GM15510 (cell line): Measurements from ENCODE around the gene TMPRSS11A.

Experiments
- POLR2A ChIP-seq: IDR thresholded peaks from 3 replicates; pipeline ENCODE4 v1.6.1; 2011; ENCODE audit warnings: borderline replicate concordance; ENCODE audit not compliant: insufficient read length; ENCODE audit errors: extremely low read depth

Gene TMPRSS11A

DNA sequence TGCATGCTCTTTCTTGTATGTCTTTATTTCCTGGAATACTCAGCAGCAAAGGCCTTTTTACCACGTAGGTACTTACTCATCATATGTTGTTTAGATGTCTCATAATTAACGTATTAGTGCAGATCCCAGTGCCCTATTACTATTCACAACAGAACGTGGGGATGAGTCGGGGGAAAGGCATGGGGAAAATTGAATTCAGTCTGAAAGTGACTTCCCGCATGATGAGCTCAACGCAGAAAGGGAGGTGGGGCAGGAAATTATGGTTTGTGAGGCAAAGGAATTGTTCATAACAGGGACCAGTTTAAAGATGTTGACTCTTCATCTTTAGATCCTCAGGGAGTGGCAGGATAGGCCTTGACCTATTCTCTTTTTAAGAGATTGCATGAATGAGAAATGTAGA is 77.5 kb downstream of the TMPRSS11A start:
- TF ChIP-seq POLR2A: no peak

DNA sequence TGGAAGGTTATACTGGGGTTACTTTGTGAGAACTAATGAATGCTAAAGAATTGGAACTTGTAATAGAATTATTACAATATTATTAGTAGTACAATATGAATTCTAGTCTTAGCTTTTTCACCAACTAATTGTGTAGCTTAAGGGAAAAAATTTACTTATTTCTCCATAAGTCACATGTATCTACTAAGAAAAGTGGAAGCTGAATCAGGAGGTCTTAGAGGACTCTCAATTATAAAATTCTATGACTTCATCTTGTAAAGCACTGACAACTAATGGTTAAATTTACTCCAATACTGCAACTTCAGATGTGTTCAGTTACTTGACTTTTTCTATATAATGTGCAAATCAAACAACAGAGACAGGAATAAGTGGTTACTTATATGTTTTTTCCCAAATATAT is 78.6 kb downstream of the TMPRSS11A start:
- no peak for TF ChIP-seq POLR2A

DNA sequence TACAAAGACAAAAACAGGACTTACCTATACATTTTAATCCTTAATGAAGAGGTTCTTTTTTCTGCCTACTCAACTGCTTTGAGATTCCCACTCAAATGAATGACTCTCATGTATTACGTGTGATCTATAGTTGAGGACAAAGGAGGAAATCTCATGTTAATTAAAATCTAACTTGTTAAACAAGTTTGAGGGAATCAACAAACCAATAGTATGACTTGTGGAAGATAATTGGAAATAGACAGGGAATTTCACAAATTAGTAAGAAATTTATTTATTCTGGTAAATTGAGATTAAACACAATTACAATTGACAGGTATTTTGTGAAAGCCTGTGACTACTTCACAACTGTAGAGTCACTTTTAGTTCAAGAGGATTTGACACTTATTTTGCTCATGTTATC is 79.4 kb downstream of the TMPRSS11A start, which contains the start of gene TMPRSS11D:
Gene TMPRSS11D, minus strand, starts transcription at position 101 of the 400 bp plus-strand sequence. Its CDS starts 69 bp downstream, at position 32.
- no peak for TF ChIP-seq POLR2A

DNA sequence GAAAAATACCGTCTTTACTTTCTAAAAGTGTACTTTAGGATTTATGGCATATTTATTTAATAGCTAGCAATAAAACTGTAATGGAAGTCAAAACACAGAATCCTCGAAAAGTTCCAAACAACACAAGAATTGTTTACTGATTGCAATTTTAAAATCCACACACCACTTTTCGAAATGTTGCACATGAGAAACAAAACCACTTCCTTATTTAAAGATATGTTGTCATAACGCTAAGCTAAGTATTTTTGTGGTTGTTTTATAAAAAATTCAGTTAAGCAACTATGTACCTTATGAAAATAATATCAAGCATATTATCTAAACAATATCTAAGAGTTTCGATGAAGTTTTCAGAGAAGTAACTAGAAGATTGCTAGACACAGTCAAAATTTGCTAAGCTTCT is 79.8 kb downstream of the TMPRSS11A start:
- no peak for TF ChIP-seq POLR2A

DNA sequence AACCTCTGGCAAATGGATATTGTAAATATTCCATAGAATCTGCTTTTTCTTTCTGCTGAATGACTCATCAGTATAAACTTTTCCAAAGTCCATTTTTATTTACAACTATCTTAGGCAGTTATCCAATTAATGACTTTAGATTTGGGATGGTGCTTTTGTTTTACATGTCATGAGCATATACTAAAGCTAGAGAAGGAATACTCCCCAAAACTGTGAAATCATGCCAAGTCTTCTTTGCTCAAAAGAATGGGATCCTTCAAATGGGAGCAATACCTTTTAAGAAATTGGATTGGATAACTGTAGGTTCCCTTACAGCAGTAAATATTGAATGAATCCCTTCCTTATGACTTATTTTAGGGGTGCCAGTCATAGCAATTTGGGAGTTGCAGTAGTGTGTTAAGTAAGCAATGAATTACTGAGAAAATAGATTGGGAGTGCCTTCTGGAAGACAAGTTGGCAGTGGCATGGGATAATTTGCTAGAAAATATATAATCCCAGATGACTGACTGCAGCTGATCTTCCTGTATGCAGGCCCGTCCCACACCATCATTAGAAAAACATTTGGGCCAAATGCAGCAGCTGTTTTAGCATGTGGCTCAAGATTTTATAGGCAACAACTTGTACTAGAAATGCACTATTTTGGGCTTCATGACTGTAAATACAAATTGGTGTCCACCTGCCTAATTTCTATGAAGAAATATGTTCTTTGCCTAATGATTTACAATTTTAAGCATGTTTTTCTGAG is 82.3 kb downstream of the TMPRSS11A start:
- no peak for TF ChIP-seq POLR2A

DNA sequence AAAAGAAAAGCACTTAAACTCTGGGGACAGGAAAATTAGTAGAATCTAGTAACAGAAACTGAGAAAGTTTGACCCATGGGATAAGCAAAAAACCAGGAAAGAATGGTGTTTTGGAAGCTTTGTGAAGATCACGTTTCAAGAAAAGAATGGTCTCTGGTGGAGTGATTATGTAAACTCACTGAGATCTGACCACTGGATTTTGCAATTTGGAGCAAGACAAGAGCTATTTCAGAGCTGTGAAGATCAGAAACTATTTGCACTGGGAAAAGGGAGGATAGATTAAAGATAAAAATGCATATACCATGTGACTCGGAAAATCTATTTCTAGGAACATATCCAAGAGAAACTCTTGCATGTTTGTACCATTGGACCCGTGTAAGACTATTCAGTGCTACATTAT is 83.8 kb downstream of the TMPRSS11A start:
- no peak for TF ChIP-seq POLR2A

DNA sequence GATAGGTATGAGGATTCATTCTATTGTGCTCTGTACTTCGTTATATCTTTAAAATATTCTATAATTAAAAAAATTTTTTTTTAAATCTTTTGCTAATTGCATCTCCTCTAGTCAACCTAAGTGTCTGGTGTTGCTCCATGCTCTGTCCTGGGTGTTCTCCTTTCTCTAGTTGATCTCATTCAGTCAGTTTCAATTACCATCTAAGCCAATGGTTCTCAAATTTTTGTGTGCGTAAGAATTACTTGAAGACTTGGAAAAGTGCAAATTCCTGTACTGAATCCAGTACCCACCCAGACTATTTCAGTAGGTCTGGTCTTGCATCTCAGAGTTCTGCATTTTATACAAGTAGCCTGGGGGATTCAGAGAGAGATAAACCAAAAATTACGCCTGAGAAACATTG is 86.2 kb downstream of the TMPRSS11A start:
- TF ChIP-seq POLR2A: no peak

DNA sequence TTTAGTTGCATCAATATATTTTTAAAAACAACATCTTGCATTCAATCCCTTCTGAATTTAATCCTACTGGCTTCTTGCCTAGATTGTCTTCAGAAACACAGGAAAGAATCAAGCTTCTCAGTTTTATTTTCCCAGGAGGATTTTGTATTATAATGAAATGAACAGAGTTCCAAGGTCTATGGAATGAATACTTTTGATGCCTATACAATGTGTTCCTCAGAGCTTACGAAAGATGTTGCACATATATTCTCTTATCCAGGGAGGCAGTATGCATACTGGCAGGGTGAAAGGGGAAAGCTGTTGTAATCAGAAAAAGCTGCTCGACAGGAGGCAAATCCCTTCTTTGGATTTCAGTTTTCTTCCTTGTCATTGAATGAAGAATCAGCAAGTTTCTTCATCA is 88.3 kb downstream of the TMPRSS11A start:
- TF ChIP-seq POLR2A: no peak

DNA sequence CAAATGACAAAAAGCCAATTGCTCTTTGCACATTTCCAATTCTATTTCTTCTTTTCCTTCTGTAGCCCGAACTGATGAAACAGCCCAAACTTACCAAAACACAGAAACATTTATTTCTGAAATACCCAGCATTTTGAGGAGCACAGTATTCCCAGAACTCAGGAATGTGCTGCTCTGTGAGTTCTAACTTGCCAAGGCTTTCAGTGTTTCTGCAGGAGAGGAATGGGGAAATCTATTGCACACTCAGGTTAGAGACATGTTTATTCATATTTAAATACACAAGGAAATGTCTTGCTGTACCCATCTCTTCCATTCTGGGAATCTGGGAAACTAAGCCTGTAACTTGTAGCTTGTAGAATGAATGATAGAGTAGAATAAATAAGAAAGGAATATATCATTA is 90.2 kb downstream of the TMPRSS11A start:
- no peak for TF ChIP-seq POLR2A

DNA sequence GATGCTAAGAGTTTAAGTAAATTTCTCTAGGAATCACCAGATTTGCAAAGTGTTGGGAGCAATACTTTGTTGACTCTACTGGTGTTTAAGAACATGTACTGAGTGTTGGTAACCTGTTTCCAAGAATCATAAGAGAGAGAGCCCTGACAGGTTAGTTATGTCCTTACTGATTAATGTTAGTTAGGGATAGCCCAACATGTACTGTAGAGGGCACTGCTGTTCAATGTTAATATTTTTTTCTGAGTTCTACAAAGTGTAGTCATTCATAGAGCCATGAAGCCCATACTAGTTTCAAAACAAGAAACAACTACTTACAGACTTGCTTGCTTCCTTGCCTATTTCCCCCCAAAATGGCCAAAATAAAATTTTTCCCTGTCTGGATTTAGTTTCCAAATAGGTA is 91.4 kb downstream of the TMPRSS11A start:
- no peak for TF ChIP-seq POLR2A

DNA sequence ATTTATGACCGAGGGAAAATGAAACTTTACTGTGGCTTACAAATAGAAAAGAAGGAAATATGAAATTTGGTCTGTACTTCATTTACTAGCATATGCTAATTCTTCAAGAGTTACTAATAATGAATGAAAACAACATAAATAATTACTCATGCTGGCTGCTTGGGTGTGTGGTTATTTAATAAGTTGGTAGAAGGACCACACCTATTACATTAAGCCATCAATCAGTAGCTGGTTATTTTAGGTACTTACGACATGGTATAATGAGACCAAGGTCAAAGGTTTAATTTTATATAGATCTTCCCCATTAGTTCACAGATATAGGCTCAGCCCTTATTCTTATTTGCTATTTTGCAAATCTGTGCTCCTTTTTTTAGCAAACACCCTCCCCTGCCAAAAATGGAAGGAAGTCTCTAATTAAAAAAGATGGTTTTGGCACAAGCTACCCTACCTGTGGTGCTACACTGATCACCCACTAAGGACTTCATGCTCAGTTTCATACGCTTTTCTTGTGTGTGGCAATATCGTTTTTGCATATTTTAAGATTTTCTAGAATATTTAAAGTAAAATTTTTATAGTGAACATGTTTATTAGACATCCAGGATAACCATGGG is 93.6 kb downstream of the TMPRSS11A start:
- TF ChIP-seq POLR2A: no peak

DNA sequence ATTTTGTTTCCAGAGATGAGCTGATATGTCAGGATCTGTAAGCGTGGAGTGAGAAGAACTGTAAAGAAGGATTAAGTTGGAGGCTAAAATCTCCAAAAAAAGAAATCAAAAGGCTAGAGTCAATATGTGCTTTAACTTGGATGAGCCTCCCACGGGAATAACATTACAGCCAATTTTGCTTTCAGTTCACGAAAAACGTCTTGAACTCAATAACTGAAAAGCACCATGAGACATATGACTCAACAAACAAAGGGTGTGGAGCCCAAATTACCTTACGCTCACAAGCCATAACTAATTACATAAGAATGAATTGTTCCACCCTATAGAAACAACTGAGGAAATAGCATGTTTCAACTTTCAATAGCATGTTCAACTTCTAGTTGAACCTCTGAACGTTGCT is 101.8 kb downstream of the TMPRSS11A start:
- TF ChIP-seq POLR2A: no peak
